Measurements from ENCODE around the gene NT5DC2. TPM values are rescaled to one million over a fixed set of nuclear protein-coding genes. Genes with fewer than 3 reads are reported as not detected.

NT5DC2 gene
- total RNA-seq, 1 experiment from 2014 or later = 377 TPM

DNA sequence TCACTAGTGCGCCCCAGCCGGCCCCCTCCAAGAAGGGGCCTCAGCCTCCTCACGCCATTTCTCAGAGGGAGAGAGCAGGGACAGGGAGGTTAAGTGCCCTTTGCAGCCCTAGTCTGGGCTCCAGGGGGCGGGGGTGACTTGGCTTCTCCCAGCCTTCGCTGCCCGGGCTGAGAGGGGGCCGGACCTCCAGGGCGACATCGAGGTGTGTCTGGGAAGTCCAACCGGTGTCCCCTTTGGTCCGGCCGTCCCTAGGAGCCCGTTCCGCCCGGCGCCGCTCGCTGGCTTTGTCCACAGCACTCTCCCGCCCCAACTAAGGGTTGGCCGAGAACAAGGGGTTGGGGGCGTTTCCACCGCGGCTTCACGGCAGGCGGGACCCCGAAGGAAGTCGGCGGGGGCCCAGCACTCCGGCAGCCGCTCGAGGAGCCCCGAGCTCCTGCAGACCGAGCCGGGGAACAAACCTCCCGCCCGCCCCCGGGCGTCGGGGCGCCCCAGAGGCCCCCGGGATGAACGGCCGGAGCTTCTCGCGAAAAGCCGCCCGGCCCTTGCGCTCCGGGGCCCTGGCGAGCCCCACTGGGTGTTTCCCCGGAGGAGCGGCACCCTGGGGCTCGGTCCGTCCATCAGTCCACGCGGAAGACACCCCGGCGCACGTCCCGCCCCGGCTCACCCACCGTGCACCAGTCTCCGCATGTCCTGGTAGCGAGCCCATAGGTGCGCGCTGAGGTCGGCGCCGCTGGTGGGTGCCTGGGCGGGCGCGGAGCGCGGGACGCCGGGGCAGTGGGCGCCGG lies 627 bp downstream of the NT5DC2 start:
- ATAC-seq (no peak), DNase-seq (ENCODE audit: low spot score) (peak; percentile 57)
- no peaks in the 10 kb centered on the region for H3K27me3 Mint-ChIP-seq (ENCODE audit: low read depth)
- peak overlapping the region; percentile 57 for H3K27ac Mint-ChIP-seq
- H3K4me3 Mint-ChIP-seq = peak overlapping the region; percentile 80
- ChIA-PET POLR2A (interaction anchor here (0.8 kb wide), 1 partner anchor 14 kb away, joined by 5 read pairs; no protein-coding TSS in a partner anchor), CTCF (no interaction called here)
- no peaks in the 10 kb centered on the region for H3K9me3 Mint-ChIP-seq
- peaks cover 34% of the 10 kb centered on the region for H3K4me1 Mint-ChIP-seq
- H3K36me3 Mint-ChIP-seq = peaks cover 8% of the 10 kb centered on the region
- TF ChIP-seq ATF1 (CRISPR knock-in tag; IDR thresholded peaks at IDR 0.05) = 0 out of 2 replicates have a peak, but pooled peaks have one; percentile 49
- TF ChIP-seq OVOL2 (CRISPR knock-in tag; IDR thresholded peaks at IDR 0.05; ENCODE audit: borderline replicate concordance) = no peak
- TF ChIP-seq, protein P1, sequence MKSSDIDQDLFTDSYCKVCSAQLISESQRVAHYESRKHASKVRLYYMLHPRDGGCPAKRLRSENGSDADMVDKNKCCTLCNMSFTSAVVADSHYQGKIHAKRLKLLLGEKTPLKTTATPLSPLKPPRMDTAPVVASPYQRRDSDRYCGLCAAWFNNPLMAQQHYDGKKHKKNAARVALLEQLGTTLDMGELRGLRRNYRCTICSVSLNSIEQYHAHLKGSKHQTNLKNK (CRISPR knock-in tag; IDR thresholded peaks at IDR 0.05) = no peak
- TF ChIP-seq FOXK1 (CRISPR knock-in tag; IDR thresholded peaks at IDR 0.05) = peak; percentile 49; the same call in 1 of the 2 replicates
- TF ChIP-seq, protein P2, sequence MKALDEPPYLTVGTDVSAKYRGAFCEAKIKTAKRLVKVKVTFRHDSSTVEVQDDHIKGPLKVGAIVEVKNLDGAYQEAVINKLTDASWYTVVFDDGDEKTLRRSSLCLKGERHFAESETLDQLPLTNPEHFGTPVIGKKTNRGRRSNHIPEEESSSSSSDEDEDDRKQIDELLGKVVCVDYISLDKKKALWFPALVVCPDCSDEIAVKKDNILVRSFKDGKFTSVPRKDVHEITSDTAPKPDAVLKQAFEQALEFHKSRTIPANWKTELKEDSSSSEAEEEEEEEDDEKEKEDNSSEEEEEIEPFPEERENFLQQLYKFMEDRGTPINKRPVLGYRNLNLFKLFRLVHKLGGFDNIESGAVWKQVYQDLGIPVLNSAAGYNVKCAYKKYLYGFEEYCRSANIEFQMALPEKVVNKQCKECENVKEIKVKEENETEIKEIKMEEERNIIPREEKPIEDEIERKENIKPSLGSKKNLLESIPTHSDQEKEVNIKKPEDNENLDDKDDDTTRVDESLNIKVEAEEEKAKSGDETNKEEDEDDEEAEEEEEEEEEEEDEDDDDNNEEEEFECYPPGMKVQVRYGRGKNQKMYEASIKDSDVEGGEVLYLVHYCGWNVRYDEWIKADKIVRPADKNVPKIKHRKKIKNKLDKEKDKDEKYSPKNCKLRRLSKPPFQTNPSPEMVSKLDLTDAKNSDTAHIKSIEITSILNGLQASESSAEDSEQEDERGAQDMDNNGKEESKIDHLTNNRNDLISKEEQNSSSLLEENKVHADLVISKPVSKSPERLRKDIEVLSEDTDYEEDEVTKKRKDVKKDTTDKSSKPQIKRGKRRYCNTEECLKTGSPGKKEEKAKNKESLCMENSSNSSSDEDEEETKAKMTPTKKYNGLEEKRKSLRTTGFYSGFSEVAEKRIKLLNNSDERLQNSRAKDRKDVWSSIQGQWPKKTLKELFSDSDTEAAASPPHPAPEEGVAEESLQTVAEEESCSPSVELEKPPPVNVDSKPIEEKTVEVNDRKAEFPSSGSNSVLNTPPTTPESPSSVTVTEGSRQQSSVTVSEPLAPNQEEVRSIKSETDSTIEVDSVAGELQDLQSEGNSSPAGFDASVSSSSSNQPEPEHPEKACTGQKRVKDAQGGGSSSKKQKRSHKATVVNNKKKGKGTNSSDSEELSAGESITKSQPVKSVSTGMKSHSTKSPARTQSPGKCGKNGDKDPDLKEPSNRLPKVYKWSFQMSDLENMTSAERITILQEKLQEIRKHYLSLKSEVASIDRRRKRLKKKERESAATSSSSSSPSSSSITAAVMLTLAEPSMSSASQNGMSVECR (CRISPR knock-in tag; IDR thresholded peaks at IDR 0.05; ENCODE audit: borderline replicate concordance) = no peak; the same call in 1 of the 2 replicates
- peak; percentile 27; the same call in 1 of the 2 replicates for TF ChIP-seq E2F5 (CRISPR knock-in tag; IDR thresholded peaks at IDR 0.05)
- TF ChIP-seq ETV6 (CRISPR knock-in tag; IDR thresholded peaks at IDR 0.05) = no peak
- TF ChIP-seq, protein P3, sequence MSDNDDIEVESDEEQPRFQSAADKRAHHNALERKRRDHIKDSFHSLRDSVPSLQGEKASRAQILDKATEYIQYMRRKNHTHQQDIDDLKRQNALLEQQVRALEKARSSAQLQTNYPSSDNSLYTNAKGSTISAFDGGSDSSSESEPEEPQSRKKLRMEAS (CRISPR knock-in tag; IDR thresholded peaks at IDR 0.05) = no peak; the same call in 1 of the 2 replicates
- TF ChIP-seq, protein P4, sequence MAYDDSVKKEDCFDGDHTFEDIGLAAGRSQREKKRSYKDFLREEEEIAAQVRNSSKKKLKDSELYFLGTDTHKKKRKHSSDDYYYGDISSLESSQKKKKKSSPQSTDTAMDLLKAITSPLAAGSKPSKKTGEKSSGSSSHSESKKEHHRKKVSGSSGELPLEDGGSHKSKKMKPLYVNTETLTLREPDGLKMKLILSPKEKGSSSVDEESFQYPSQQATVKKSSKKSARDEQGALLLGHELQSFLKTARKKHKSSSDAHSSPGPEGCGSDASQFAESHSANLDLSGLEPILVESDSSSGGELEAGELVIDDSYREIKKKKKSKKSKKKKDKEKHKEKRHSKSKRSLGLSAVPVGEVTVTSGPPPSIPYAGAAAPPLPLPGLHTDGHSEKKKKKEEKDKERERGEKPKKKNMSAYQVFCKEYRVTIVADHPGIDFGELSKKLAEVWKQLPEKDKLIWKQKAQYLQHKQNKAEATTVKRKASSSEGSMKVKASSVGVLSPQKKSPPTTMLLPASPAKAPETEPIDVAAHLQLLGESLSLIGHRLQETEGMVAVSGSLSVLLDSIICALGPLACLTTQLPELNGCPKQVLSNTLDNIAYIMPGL (CRISPR knock-in tag; IDR thresholded peaks at IDR 0.05) = peak; percentile 43; the same call in 1 of the 2 replicates
- no peak for TF ChIP-seq MYBL2 (CRISPR knock-in tag; IDR thresholded peaks at IDR 0.05)
- TF ChIP-seq NR2C2 (CRISPR knock-in tag; IDR thresholded peaks at IDR 0.05) = no peak
- TF ChIP-seq PRDM15 (CRISPR knock-in tag; IDR thresholded peaks at IDR 0.05) = no peak
- peak; percentile 59 for TF ChIP-seq ZNF423 (CRISPR knock-in tag; IDR thresholded peaks at IDR 0.05)
- TF ChIP-seq, protein P5, sequence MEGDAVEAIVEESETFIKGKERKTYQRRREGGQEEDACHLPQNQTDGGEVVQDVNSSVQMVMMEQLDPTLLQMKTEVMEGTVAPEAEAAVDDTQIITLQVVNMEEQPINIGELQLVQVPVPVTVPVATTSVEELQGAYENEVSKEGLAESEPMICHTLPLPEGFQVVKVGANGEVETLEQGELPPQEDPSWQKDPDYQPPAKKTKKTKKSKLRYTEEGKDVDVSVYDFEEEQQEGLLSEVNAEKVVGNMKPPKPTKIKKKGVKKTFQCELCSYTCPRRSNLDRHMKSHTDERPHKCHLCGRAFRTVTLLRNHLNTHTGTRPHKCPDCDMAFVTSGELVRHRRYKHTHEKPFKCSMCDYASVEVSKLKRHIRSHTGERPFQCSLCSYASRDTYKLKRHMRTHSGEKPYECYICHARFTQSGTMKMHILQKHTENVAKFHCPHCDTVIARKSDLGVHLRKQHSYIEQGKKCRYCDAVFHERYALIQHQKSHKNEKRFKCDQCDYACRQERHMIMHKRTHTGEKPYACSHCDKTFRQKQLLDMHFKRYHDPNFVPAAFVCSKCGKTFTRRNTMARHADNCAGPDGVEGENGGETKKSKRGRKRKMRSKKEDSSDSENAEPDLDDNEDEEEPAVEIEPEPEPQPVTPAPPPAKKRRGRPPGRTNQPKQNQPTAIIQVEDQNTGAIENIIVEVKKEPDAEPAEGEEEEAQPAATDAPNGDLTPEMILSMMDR (IDR thresholded peaks at IDR 0.05) = no peak
- no peak for TF ChIP-seq E2F1 (CRISPR knock-in tag; IDR thresholded peaks at IDR 0.05)
- TF ChIP-seq RELA (CRISPR knock-in tag; IDR thresholded peaks at IDR 0.05; ENCODE audit: borderline replicate concordance) = no peak
- TF ChIP-seq NR1H2 (CRISPR knock-in tag; IDR thresholded peaks at IDR 0.05) = no peak
- TF ChIP-seq, protein P6, sequence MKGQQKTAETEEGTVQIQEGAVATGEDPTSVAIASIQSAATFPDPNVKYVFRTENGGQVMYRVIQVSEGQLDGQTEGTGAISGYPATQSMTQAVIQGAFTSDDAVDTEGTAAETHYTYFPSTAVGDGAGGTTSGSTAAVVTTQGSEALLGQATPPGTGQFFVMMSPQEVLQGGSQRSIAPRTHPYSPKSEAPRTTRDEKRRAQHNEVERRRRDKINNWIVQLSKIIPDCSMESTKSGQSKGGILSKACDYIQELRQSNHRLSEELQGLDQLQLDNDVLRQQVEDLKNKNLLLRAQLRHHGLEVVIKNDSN (CRISPR knock-in tag; IDR thresholded peaks at IDR 0.05) = no peak
- TF ChIP-seq RORB (CRISPR knock-in tag; IDR thresholded peaks at IDR 0.05) = no peak
- TF ChIP-seq EMX1 (CRISPR knock-in tag; IDR thresholded peaks at IDR 0.05) = no peak

Measured in WTC11 (cell line).